Smooth muscle cell of trachea (primary cell): Measurements from ENCODE around the gene RAB20. TPM values are rescaled to one million over a fixed set of nuclear protein-coding genes. Genes with fewer than 3 reads are reported as not detected.

ENCODE experiments used
- total RNA-seq: library from RNA; depleted of rRNA; stranded (reverse); fragments of >200 nt; gene quantifications from 2 replicates; pipeline ENCODE4 v1.2.1, GENCODE V29; 2014

The RAB20 gene
- 3.3 and 8.3 TPM in 2 replicates for total RNA-seq

DNA sequence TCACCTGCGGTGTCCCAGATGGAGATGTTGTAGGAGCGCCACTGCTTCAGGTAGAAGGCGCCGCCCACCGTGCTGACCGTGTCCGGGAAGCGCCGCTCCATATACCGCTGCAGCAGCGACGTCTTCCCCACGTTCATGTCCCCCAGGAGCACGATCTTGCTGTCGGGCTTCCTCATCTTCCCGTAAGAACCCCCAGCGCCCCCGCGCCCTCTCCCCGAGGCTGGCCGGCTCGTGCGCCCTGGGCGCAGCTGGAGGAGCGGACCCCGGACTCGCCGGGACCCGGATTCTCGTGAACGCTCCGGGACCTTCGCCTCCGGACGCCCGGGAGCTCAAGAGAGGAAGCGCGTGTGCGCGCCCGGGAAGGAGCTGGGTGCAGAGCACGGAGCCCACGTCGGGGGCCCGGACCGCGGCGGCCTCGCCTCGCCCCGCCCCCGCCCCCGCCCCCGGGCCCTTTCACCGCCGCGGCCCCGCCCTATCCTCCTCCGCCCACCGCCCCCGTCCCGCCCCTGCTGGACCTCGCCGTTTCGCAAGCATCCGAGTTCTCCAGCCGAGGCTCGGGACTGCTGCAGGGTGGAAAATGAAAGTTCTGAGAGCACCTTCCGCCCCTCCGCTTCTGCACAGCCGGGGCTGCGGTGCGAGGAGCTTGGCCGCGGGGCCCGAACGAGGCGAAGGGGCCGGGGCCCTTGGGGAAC, at the start of gene RAB20:
RAB20 (minus strand) TSS at position 379 of the 692 bp plus-strand sequence; CDS start at position 176, 203 bp downstream.

Other genes with a start within 250 kb of the RAB20 start
- gene NAXD, start 53.8 kb upstream of the RAB20 start, total RNA-seq = 26.5 TPM in 2 replicates
- gene CARS2, start 144.4 kb upstream of the RAB20 start, total RNA-seq = 77.1 and 152 TPM in 2 replicates
- gene ING1, start 152.0 kb upstream of the RAB20 start, total RNA-seq = 12.5 and 15.4 TPM in 2 replicates